HepG2 (cell line): ENCODE data around the gene TP73. TPM values are rescaled to one million over a fixed set of nuclear protein-coding genes. Genes with fewer than 3 reads are reported as not detected.

ENCODE experiments used
- ATAC-seq: fragments of 200-7000 bp; cut with Tn5 transposase; 3 replicates; pipeline ENCODE4 v1.9.1; 2020; ENCODE audit warnings: mild to moderate bottlenecking, moderate library complexity
- BruUV-seq: library from RNA; stranded (reverse); fragments of 400-500 nt; replicated peaks from 2 replicates; lab custom pipeline; 2021; lab: Mats Ljungman, UMichigan
- CTCF ChIA-PET: fragments of 300-600 bp; formaldehyde crosslinking; extraction: SDS; loops from one replicate; lab custom pipeline; 2021; ENCODE audit warnings: low total read pairs, inconsistent platforms, low intra/inter-chr PET ratio; lab: Yijun Ruan, JAX
- POLR2A ChIA-PET: fragments of 350-600 bp; sonication (Branson Sonifier 250); formaldehyde crosslinking; loops from one replicate; lab custom pipeline; 2020; ENCODE audit warnings: antibody characterized with exemption, inconsistent platforms; lab: Yijun Ruan, JAX
- DNase-seq: peaks from one replicate; pipeline ENCODE4 v3.0.0-alpha.2; 2015; ENCODE audit warnings: low spot score
- FAIRE-seq: peaks from 3 replicates; lab custom pipeline; 2011; peaks lifted over from hg19 to GRCh38; lab: Jason Lieb, UNC
- H2AFZ ChIP-seq: one replicate; pipeline ENCODE4 v1.6.1; 2011; ENCODE audit warnings: low read length, inconsistent platforms
- H3K27ac ChIP-seq: fragments of 300-600 bp; 3 replicates; pipeline ENCODE4 v1.8.0; 2011; ENCODE audit warnings: mixed run types, mild to moderate bottlenecking, mixed read lengths, low read length, inconsistent platforms; ENCODE audit not compliant: insufficient read depth; ENCODE audit errors: extremely low read length
- H3K27me3 ChIP-seq, 2 experiments: fragments of 200-600 bp in 1 of 2; 2 replicates in 1 of 2; 3 replicates in 1 of 2; pipeline versions ENCODE4 v1.6.0 to v1.8.0; 2011; ENCODE audit warnings: low read length in 2 of 2, mild to moderate bottlenecking in 2 of 2, moderate library complexity in 2 of 2, inconsistent platforms in 1 of 2; ENCODE audit not compliant: insufficient read depth in 2 of 2, control insufficient read depth in 1 of 2
- H3K36me3 ChIP-seq, 2 experiments: fragments of 200-600 bp in 1 of 2; replicated peaks in 1 of 2; 2 replicates in 1 of 2; 3 replicates in 1 of 2; pipeline versions ENCODE4 v1.5.1 to v1.8.0; 2011; ENCODE audit warnings: low read length in 2 of 2, inconsistent platforms in 1 of 2; ENCODE audit not compliant: insufficient read depth in 2 of 2, control insufficient read depth in 1 of 2
- H3K4me1 ChIP-seq: 2 replicates; pipeline ENCODE4 v1.5.1; 2012; ENCODE audit warnings: low read length, inconsistent platforms; ENCODE audit not compliant: insufficient read depth
- H3K4me2 ChIP-seq: 2 replicates; pipeline ENCODE4 v1.6.0; 2011; ENCODE audit warnings: low read depth, low read length, inconsistent platforms
- H3K4me3 ChIP-seq, 3 experiments: fragments of 200-600 bp in 1 of 3; sonication (generic), shearing (Covaris generic) in 1 of 3; replicated peaks in 1 of 3; 2 replicates each; pipeline ENCODE4 v1.5.1; 2011 to 2016; ENCODE audit warnings: low read length in 3 of 3, inconsistent platforms in 2 of 3, low read depth in 2 of 3, mild to moderate bottlenecking in 2 of 3, control low read depth in 1 of 3, mixed read lengths in 1 of 3; ENCODE audit not compliant: insufficient read depth in 1 of 3
- H3K79me2 ChIP-seq: one replicate; pipeline ENCODE4 v1.6.1; 2011; ENCODE audit warnings: low read length, inconsistent platforms; ENCODE audit not compliant: insufficient read depth
- H3K9ac ChIP-seq: 2 replicates; pipeline ENCODE4 v1.6.0; 2011; ENCODE audit warnings: mild to moderate bottlenecking, low read depth, low read length, inconsistent platforms; ENCODE audit not compliant: insufficient read depth
- H3K9me3 ChIP-seq: 2 replicates; pipeline ENCODE4 v1.5.1; 2012; ENCODE audit warnings: mild to moderate bottlenecking, low read length
- H4K20me1 ChIP-seq: 2 replicates; pipeline ENCODE4 v1.6.0; 2011; ENCODE audit warnings: inconsistent platforms, mild to moderate bottlenecking, low read length, moderate library complexity; ENCODE audit not compliant: insufficient read depth
- CREB1 ChIP-seq, 2 experiments: fragments of 450-650 bp in 1 of 2; IDR thresholded peaks; 2 replicates each; pipeline ENCODE4 v1.6.1; 2016 to 2017; ENCODE audit warnings: control low read depth in 1 of 2, mild to moderate bottlenecking in 1 of 2, missing compliant biosample characterization in 1 of 2, missing genetic modification characterization in 1 of 2
- ELF3 ChIP-seq: IDR thresholded peaks from 2 replicates; pipeline ENCODE4 v1.6.1; 2016; ENCODE audit warnings: missing genetic modification reagents, missing compliant biosample characterization
- IKZF4 ChIP-seq: sonication (generic); formaldehyde crosslinking; IDR thresholded peaks from 2 replicates; pipeline ENCODE4 v1.5.1; 2020; ENCODE audit warnings: borderline replicate concordance, mild to moderate bottlenecking, low read depth, missing genetic modification reagents; ENCODE audit errors: not compliant biosample characterization
- JDP2 ChIP-seq: sonication (generic); formaldehyde crosslinking; IDR thresholded peaks from 2 replicates; pipeline ENCODE4 v1.8.1; 2022; ENCODE audit warnings: missing genetic modification reagents, borderline replicate concordance
- MBD4 ChIP-seq: IDR thresholded peaks from 2 replicates; pipeline ENCODE4 v1.6.1; 2012; ENCODE audit warnings: low read length, inconsistent platforms, borderline replicate concordance
- RBM22 ChIP-seq: fragments of 200-400 bp; formaldehyde crosslinking; optimal IDR thresholded peaks from 2 replicates; pipeline ENCODE3; 2017; ENCODE audit warnings: mild to moderate bottlenecking, low read length, moderate library complexity
- SNRNP70 ChIP-seq: fragments of 200-400 bp; formaldehyde crosslinking; IDR thresholded peaks from 2 replicates; pipeline ENCODE4 v1.6.1; 2017; ENCODE audit warnings: mild to moderate bottlenecking, low read depth, low read length, moderate library complexity
- ZBTB38 ChIP-seq: sonication (generic); formaldehyde crosslinking; IDR thresholded peaks from 2 replicates; pipeline ENCODE4 v1.5.1; 2020; ENCODE audit warnings: mild to moderate bottlenecking, missing genetic modification reagents
- ZBTB7B ChIP-seq: sonication (generic); formaldehyde crosslinking; IDR thresholded peaks from 2 replicates; pipeline ENCODE4 v1.4.0; 2020; ENCODE audit warnings: missing genetic modification reagents
- ZNF260 ChIP-seq: sonication (generic); formaldehyde crosslinking; IDR thresholded peaks from 2 replicates; pipeline ENCODE4 v1.4.0; 2020; ENCODE audit warnings: missing genetic modification reagents, low read depth, mild to moderate bottlenecking, borderline replicate concordance
- ZNF3 ChIP-seq: IDR thresholded peaks from 2 replicates; pipeline ENCODE4 v1.7.0; 2017; ENCODE audit warnings: inconsistent platforms
- ZNF383 ChIP-seq: sonication (generic); formaldehyde crosslinking; IDR thresholded peaks from 2 replicates; pipeline ENCODE4 v1.4.0; 2020; ENCODE audit warnings: missing genetic modification reagents, mild to moderate bottlenecking, borderline replicate concordance
- WGBS: methylation state at CpG from one replicate; pipeline ENCODE4 v1.1.6; 2017; ENCODE audit warnings: low lambda C conversion rate; 5-methylcytosine and 5-hydroxymethylcytosine counted together
- in situ Hi-C: cut with HindIII; loops from 2 replicates; pipeline ENCODE4 v1.10.0; 2017; ENCODE audit warnings: low pct_unique_long_range_greater_than_20kb; ENCODE audit not compliant: extremely low pct_ligation_motif_present
- intact Hi-C: fragments of 100-400 bp; cut with micrococcal nuclease; formaldehyde crosslinking; loops from one replicate; pipeline ENCODE4 v1.10.0; 2022; ENCODE audit not compliant: unreplicated experiment
- polyA plus RNA-seq, 8 experiments: library from polyadenylated mRNA; depleted of rRNA in 3 of 8; stranded (reverse) in 7 of 8; unstranded in 1 of 8; fragments of >200 nt; fragmentation: Illumina TruSeq in 4 of 8; extraction: Trizol in 4 of 8; gene quantifications; 2 replicates each; pipeline versions ENCODE4 v1.2.1 to v1.2.3, GENCODE V29; 2011 to 2016; ENCODE audit warnings: low read depth in 4 of 8, missing spikeins in 1 of 8, mixed read lengths in 1 of 8; ENCODE audit not compliant: insufficient read depth in 1 of 8
- total RNA-seq, 5 experiments: library from RNA; depleted of rRNA; stranded (reverse); fragments of >200 nt; fragmentation: Illumina TruSeq; extraction: Trizol; gene quantifications; 2 replicates each; pipeline ENCODE4 v1.2.3, GENCODE V29; 2016; ENCODE audit warnings: low read depth in 1 of 5
- TF ChIP-seq, protein P1 (sequence below): sonication (generic); IDR thresholded peaks from 2 replicates; pipeline ENCODE4 v1.6.1; 2016; ENCODE audit warnings: low read depth, borderline replicate concordance
- TF ChIP-seq, protein P2 (sequence below): sonication (generic); formaldehyde crosslinking; IDR thresholded peaks from 2 replicates; pipeline ENCODE4 v1.4.0; 2020; ENCODE audit warnings: mild to moderate bottlenecking, low read depth, missing genetic modification reagents

TP73 gene
- total and polyA plus RNA-seq, 2 of the 13 experiments (the other 11 are each of a cell fraction or from before 2014, with no cell fraction given), result 0.49 to 1.1 TPM

DNA sequence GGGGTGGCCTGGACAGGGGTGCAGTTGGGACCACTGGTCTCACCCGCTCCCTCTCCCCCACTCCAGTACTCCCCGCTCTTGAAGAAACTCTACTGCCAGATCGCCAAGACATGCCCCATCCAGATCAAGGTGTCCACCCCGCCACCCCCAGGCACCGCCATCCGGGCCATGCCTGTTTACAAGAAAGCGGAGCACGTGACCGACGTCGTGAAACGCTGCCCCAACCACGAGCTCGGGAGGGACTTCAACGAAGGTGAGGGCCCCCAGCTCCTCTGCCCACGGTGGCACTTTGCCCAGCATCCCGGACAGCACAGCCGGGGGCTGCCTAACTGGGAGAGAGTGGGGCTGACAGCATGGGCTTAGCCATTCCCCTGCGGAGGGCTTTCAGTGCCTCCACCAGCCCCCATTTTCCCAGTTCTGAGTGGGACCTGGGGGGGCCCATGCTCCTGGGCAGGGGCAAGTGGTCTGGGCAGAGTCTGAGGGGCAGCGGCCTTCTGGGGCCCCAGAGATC lies 69.7 kb downstream of the TP73 start:
- BruUV-seq, result no TSS peak
- POLR2A ChIA-PET, result no interaction called here

More for the DNA sequence above, 69.7 kb downstream of the TP73 start:
- Histone ChIP-seq H3K9ac (no peak overlapping the region), H4K20me1 (peaks cover 5% of the 10 kb centered on the region; the same call in 1 of the 2 replicates), H3K4me2 (no peak overlapping the region), H2AFZ (no peak overlapping the region), H3K36me3 (no peaks in the 10 kb centered on the region), H3K27me3 (peaks cover 3 to 20% of the 10 kb centered on the region in 2 experiments; a peak in 4 of 5 replicates), H3K4me3 (no peak overlapping the region), H3K4me1 (peaks cover 9% of the 10 kb centered on the region), H3K27ac (no peak overlapping the region), H3K79me2 (no peaks in the 10 kb centered on the region), H3K9me3 (no peaks in the 10 kb centered on the region)
- no peak for ATAC-seq
- TF ChIP-seq ZNF260 (CRISPR knock-in tag) (no peak), IKZF4 (CRISPR knock-in tag) (no peak), ZBTB7B (no peak), MBD4 (no peak), ZBTB38 (CRISPR knock-in tag) (no peak), JDP2 (no peak), SNRNP70 (no peak), RBM22 (no peak), ZNF3 (CRISPR knock-in tag) (no peak), ELF3 (no peak), CREB1 (IDR thresholded peaks at IDR 0.05) (no peak), CREB1 (CRISPR knock-in tag; IDR thresholded peaks at IDR 0.05) (no peak), ZNF383 (CRISPR knock-in tag) (no peak)
- TF ChIP-seq, protein P1, sequence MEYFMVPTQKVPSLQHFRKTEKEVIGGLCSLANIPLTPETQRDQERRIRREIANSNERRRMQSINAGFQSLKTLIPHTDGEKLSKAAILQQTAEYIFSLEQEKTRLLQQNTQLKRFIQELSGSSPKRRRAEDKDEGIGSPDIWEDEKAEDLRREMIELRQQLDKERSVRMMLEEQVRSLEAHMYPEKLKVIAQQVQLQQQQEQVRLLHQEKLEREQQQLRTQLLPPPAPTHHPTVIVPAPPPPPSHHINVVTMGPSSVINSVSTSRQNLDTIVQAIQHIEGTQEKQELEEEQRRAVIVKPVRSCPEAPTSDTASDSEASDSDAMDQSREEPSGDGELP, result no peak
- TF ChIP-seq, protein P2, sequence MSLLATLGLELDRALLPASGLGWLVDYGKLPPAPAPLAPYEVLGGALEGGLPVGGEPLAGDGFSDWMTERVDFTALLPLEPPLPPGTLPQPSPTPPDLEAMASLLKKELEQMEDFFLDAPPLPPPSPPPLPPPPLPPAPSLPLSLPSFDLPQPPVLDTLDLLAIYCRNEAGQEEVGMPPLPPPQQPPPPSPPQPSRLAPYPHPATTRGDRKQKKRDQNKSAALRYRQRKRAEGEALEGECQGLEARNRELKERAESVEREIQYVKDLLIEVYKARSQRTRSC (CRISPR knock-in tag), result no peak
- 88% methylated on average over 9 of the region's 20 CpGs for WGBS
- FAIRE-seq, result no peak
- in situ Hi-C loops (loop anchor here (5.0 kb wide), 1 partner anchor 35 kb away; no protein-coding TSS in a partner anchor), intact Hi-C loops (no loop called here)
- no peak for DNase-seq
- CTCF ChIA-PET, result no interaction called here
